Breast epithelium (tissue), 4 donors: ENCODE results near the gene SPG7. TPM values are rescaled to one million over a fixed set of nuclear protein-coding genes. Genes with fewer than 3 reads are reported as not detected.

Experiments
- DNase-seq, 2 donors: peaks; one replicate each; pipeline ENCODE4 v3.0.0-alpha.2; 2019; ENCODE audit warnings: low spot score in 2 of 2
- H3K27ac ChIP-seq, 2 donors: fragments of 200-600 bp; sonication (generic) in 1 of 2; one replicate each; pipeline ENCODE4 v1.5.1; 2016 to 2019; ENCODE audit warnings: mild to moderate bottlenecking in 1 of 2
- H3K27me3 ChIP-seq, 2 donors: fragments of 200-600 bp; sonication (generic) in 1 of 2; one replicate each; pipeline versions ENCODE4 v1.5.1 to v1.6.0; 2017 to 2019; ENCODE audit warnings: control low read depth in 1 of 2, mild to moderate bottlenecking in 1 of 2
- H3K36me3 ChIP-seq: fragments of 200-600 bp; one replicate; pipeline ENCODE4 v1.5.1; 2019
- H3K4me1 ChIP-seq, 2 donors: fragments of 200-600 bp; sonication (generic); one replicate each; pipeline ENCODE4 v1.5.1; 2016 to 2019; ENCODE audit warnings: control low read depth in 1 of 2
- H3K4me3 ChIP-seq, 3 donors: fragments of 200-600 bp; sonication (generic); 1 replicate in 2 of 3; 2 replicates in 1 of 3; pipeline ENCODE4 v1.5.1; 2016 to 2019; ENCODE audit warnings: mild to moderate bottlenecking in 3 of 3, moderate library complexity in 2 of 3
- H3K9me3 ChIP-seq, 2 donors: fragments of 200-600 bp; sonication (generic) in 1 of 2; one replicate each; pipeline ENCODE4 v1.5.1; 2016 to 2019; ENCODE audit warnings: control low read depth in 1 of 2
- CTCF ChIP-seq, 3 donors: fragments of 450-650 bp; IDR thresholded peaks; one replicate each; pipeline ENCODE4 v1.5.1; 2016 to 2017; ENCODE audit warnings: antibody characterized with exemption in 3 of 3, mild to moderate bottlenecking in 3 of 3, moderate library complexity in 3 of 3
- POLR2A ChIP-seq: fragments of 450-650 bp; IDR thresholded peaks from one replicate; pipeline ENCODE4 v1.6.1; 2016; ENCODE audit warnings: antibody characterized with exemption, mild to moderate bottlenecking, moderate library complexity
- POLR2AphosphoS5 ChIP-seq, 3 donors: sonication (generic); formaldehyde crosslinking; IDR thresholded peaks; one replicate each; pipeline ENCODE4 v1.6.1; 2017; ENCODE audit warnings: antibody characterized with exemption in 3 of 3
- intact Hi-C: fragments of 100-400 bp; cut with DNase I; formaldehyde crosslinking; loops from one replicate; pipeline ENCODE4 v1.15.1; 2023; ENCODE audit warnings: low total_unique reads
- total RNA-seq, 3 donors: library from RNA; depleted of rRNA; stranded (reverse); fragments of >200 nt; gene quantifications; one replicate each; pipeline ENCODE4 v1.1.0, GENCODE V29; 2016

The SPG7 gene
- total RNA-seq, 3 donors from 2014 or later, result 104 to 126 (median 118) TPM

- TF ChIP-seq CTCF (IDR thresholded peaks at IDR 0.05) (no peak), POLR2AphosphoS5 (IDR thresholded peaks at IDR 0.05) (no peak), POLR2A (no peak)
- no peak for DNase-seq
- Histone ChIP-seq H3K27ac (no peak overlapping the region), H3K4me3 (peak overlapping the region; percentile 94 to 99 (median 95)), H3K36me3 (no peaks in the 10 kb centered on the region), H3K4me1 (peaks cover 7% of the 10 kb centered on the region in 2 donors), H3K27me3 (no peaks in the 10 kb centered on the region), H3K9me3 (no peaks in the 10 kb centered on the region)
- intact Hi-C loops, result no loop called here
Observed at GRCh38 chr16:89491974-89492687, 16.1 kb upstream of the SPG7 start.

- Histone ChIP-seq H3K4me3 (no peak overlapping the region), H3K9me3 (no peaks in the 10 kb centered on the region), H3K27me3 (no peaks in the 10 kb centered on the region), H3K36me3 (no peaks in the 10 kb centered on the region), H3K27ac (no peak overlapping the region), H3K4me1 (peaks cover 4 to 7% of the 10 kb centered on the region in 2 donors)
- intact Hi-C loops, result no loop called here
- TF ChIP-seq CTCF (IDR thresholded peaks at IDR 0.05) (no peak), POLR2AphosphoS5 (IDR thresholded peaks at IDR 0.05) (no peak), POLR2A (no peak)
- no peak for DNase-seq
Observed at GRCh38 chr16:89493776-89494175, 14.4 kb upstream of the SPG7 start.

- H3K27ac ChIP-seq, result no peak overlapping the region
- intact Hi-C loops, result no loop called here
- H3K4me1 ChIP-seq, result peaks cover 4 to 7% of the 10 kb centered on the region in 2 donors
- H3K9me3 ChIP-seq, result no peaks in the 10 kb centered on the region
- no peak overlapping the region for H3K4me3 ChIP-seq
- no peak for DNase-seq
- H3K36me3 ChIP-seq, result no peaks in the 10 kb centered on the region
- no peak for TF ChIP-seq POLR2A
- no peak for TF ChIP-seq POLR2AphosphoS5 (IDR thresholded peaks at IDR 0.05)
- TF ChIP-seq CTCF (IDR thresholded peaks at IDR 0.05), result no peak
- H3K27me3 ChIP-seq, result no peaks in the 10 kb centered on the region
Observed at GRCh38 chr16:89495121-89495520, 13.1 kb upstream of the SPG7 start.

GRCh38 chr16:89498839-89499238, 9.4 kb upstream of the SPG7 start:
- DNase-seq, result no peak
- peak overlapping the region in 1 of 2 donors; percentile 52 for H3K27ac ChIP-seq
- H3K9me3 ChIP-seq, result no peaks in the 10 kb centered on the region
- no peak overlapping the region for H3K4me3 ChIP-seq
- no peaks in the 10 kb centered on the region for H3K27me3 ChIP-seq
- no peaks in the 10 kb centered on the region for H3K36me3 ChIP-seq
- H3K4me1 ChIP-seq, result no peaks in the 10 kb centered on the region
- intact Hi-C loops, result no loop called here
- no peak for TF ChIP-seq CTCF (IDR thresholded peaks at IDR 0.05)
- TF ChIP-seq POLR2A, result no peak
- peak in 2 of 3 donors; percentile 51 to 58 for TF ChIP-seq POLR2AphosphoS5 (IDR thresholded peaks at IDR 0.05)

- Histone ChIP-seq H3K9me3 (no peaks in the 10 kb centered on the region), H3K27me3 (no peaks in the 10 kb centered on the region), H3K4me1 (no peaks in the 10 kb centered on the region), H3K4me3 (no peak overlapping the region), H3K36me3 (no peaks in the 10 kb centered on the region), H3K27ac (no peak overlapping the region)
- DNase-seq, result no peak
- TF ChIP-seq POLR2AphosphoS5 (IDR thresholded peaks at IDR 0.05) (no peak), POLR2A (no peak), CTCF (IDR thresholded peaks at IDR 0.05) (no peak)
- intact Hi-C loops, result loop anchor here (10.0 kb wide), 1 partner anchor 55 kb away; no protein-coding TSS in a partner anchor
Observed at GRCh38 chr16:89499767-89500166, 8.4 kb upstream of the SPG7 start.
